ENCODE results near the gene TPP2. TPM values are rescaled to one million over a fixed set of nuclear protein-coding genes. Genes with fewer than 3 reads are reported as not detected.

Gene TPP2
- total and polyA plus RNA-seq, 9 of the 15 experiments (the other 6 are each of a cell fraction or from before 2014, with no cell fraction given): 18.8 to 87.7 (median 55.9) TPM

GRCh38 chr13:102550507-102550906 is 46.3 kb upstream of the TPP2 start (continued):
- TF ChIP-seq, protein P1, sequence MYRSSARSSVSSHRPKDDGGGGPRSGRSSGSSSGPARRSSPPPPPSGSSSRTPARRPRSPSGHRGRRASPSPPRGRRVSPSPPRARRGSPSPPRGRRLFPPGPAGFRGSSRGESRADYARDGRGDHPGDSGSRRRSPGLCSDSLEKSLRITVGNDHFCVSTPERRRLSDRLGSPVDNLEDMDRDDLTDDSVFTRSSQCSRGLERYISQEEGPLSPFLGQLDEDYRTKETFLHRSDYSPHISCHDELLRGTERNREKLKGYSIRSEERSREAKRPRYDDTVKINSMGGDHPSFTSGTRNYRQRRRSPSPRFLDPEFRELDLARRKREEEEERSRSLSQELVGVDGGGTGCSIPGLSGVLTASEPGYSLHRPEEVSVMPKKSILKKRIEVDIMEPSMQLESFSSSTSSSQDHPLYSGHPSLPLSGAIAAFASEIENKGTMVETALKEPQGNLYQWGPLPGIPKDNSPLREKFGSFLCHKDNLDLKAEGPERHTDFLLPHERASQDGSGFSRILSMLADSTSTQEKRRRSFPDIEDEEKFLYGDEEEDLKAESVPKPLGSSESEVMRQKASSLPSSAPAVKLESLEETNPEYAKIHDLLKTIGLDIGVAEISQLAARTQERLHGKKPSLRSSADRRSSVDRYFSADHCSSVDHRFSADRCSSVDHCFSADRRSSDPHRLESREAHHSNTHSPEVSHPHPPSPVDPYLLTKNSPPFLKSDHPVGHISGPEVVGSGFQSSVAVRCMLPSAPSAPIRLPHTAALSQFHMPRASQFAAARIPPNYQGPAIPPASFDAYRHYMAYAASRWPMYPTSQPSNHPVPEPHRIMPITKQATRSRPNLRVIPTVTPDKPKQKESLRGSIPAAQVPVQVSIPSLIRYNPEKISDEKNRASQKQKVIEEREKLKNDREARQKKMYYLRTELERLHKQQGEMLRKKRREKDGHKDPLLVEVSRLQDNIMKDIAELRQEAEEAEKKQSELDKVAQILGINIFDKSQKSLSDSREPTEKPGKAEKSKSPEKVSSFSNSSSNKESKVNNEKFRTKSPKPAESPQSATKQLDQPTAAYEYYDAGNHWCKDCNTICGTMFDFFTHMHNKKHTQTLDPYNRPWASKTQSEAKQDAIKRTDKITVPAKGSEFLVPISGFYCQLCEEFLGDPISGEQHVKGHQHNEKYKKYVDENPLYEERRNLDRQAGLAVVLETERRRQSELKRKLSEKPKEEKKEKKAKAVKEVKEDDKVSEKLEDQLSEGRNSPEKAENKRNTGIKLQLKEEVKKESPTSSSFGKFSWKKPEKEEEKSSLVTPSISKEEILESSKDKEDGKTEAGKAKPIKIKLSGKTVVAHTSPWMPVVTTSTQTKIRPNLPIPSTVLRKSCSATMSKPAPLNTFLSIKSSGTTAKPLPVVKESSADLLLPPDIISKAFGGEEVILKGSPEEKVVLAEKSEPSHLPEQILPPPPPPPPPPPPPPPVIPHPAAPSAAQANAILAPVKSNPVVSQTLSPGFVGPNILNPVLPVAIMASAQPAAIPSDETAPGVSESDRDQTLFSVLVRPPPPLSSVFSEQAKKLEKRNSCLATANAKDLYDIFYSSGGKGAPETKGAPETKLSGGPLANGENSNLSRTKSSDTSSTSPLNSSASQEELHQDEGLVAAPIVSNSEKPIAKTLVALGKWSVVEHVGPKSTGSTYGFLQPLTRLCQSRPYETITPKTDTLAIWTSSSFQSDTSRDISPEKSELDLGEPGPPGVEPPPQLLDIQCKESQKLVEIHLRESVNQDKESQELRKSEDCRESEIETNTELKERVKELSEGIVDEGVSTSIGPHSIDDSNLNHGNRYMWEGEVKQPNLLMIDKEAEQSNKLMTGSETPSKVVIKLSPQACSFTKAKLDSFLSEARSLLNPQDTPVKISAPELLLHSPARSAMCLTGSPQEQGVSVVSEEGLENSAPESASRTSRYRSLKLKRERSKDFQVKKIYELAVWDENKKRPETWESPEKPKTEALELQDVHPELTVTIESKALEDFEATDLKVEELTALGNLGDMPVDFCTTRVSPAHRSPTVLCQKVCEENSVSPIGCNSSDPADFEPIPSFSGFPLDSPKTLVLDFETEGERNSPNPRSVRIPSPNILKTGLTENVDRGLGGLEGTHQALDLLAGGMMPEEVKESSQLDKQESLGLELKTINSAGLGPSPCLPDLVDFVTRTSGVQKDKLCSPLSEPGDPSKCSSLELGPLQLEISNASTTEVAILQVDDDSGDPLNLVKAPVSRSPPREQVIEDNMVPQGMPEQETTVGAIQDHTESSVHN (IDR thresholded peaks at IDR 0.05; ENCODE audit: borderline replicate concordance in 1 of 2, low read depth in 1 of 2): no peak
- TF ChIP-seq IFI16 (CRISPR knock-in tag; IDR thresholded peaks at IDR 0.05) (no peak), SIN3B (IDR thresholded peaks at IDR 0.05; ENCODE audit: low read depth) (no peak), FOXM1 (IDR thresholded peaks at IDR 0.05; ENCODE audit: low read depth) (no peak), FOXM1 (CRISPR knock-in tag; IDR thresholded peaks at IDR 0.05; ENCODE audit: low read depth) (no peak), PHB (CRISPR knock-in tag; IDR thresholded peaks at IDR 0.05) (no peak), AFF1 (IDR thresholded peaks at IDR 0.05; ENCODE audit: low read depth in 1 of 2, partially characterized antibody in 2 of 2) (no peak), ZNF76 (CRISPR knock-in tag; IDR thresholded peaks at IDR 0.05; ENCODE audit: borderline replicate concordance) (no peak), ZNF282 (CRISPR knock-in tag; IDR thresholded peaks at IDR 0.05) (no peak), SMARCE1 (IDR thresholded peaks at IDR 0.05) (no peak)

Measured in K562 (cell line).